Tibial nerve (tissue), 4 donors: Measurements from ENCODE around the gene BCAS3. TPM values are rescaled to one million over a fixed set of nuclear protein-coding genes. Genes with fewer than 3 reads are reported as not detected.

ENCODE experiments used
- DNase-seq, 2 donors: peaks; one replicate each; pipeline ENCODE4 v3.0.0-alpha.2; 2019; ENCODE audit warnings: low spot score in 2 of 2
- H3K27ac ChIP-seq, 4 donors: fragments of 200-600 bp; sonication (generic) in 3 of 4; one replicate each; pipeline ENCODE4 v1.5.1; 2017 to 2019; ENCODE audit warnings: mild to moderate bottlenecking in 1 of 4
- H3K27me3 ChIP-seq, 2 donors: fragments of 200-600 bp; sonication (generic) in 1 of 2; one replicate each; pipeline versions ENCODE4 v1.5.1 to v1.6.0; 2017 to 2019
- H3K36me3 ChIP-seq, 3 donors: fragments of 200-600 bp; sonication (generic); one replicate each; pipeline ENCODE4 v1.5.1; 2018 to 2019
- H3K4me1 ChIP-seq, 4 donors: fragments of 200-600 bp; sonication (generic) in 3 of 4; one replicate each; pipeline ENCODE4 v1.5.1; 2017 to 2019
- H3K4me3 ChIP-seq, 4 donors: fragments of 200-600 bp; sonication (generic) in 3 of 4; one replicate each; pipeline ENCODE4 v1.5.1; 2017 to 2019; ENCODE audit warnings: mild to moderate bottlenecking in 1 of 4, moderate library complexity in 1 of 4
- H3K9me3 ChIP-seq, 4 donors: fragments of 200-600 bp; sonication (generic) in 3 of 4; one replicate each; pipeline ENCODE4 v1.5.1; 2017 to 2019
- CTCF ChIP-seq, 5 experiments: fragments of 200-600 bp in 3 of 5; fragments of 450-650 bp in 2 of 5; sonication (generic) in 3 of 5; IDR thresholded peaks; one replicate each; pipeline ENCODE4 v1.5.1; 2016 to 2019; ENCODE audit warnings: antibody characterized with exemption in 5 of 5, mild to moderate bottlenecking in 3 of 5, moderate library complexity in 2 of 5
- EP300 ChIP-seq, 2 donors: sonication (generic); formaldehyde crosslinking; IDR thresholded peaks; one replicate each; pipeline ENCODE4 v1.6.1; 2017; ENCODE audit warnings: antibody characterized with exemption in 2 of 2, mild to moderate bottlenecking in 1 of 2
- POLR2A ChIP-seq, 2 donors: fragments of 450-650 bp; IDR thresholded peaks; one replicate each; pipeline ENCODE4 v1.6.1; 2017; ENCODE audit warnings: antibody characterized with exemption in 2 of 2, mild to moderate bottlenecking in 2 of 2, moderate library complexity in 2 of 2
- WGBS, 2 donors: methylation state at CpG; one replicate each; pipeline ENCODE4 v1.1.5; 2018; 5-methylcytosine and 5-hydroxymethylcytosine counted together
- total RNA-seq, 4 donors: library from RNA; depleted of rRNA; stranded (reverse); fragments of >200 nt; gene quantifications; one replicate each; pipeline ENCODE4 v1.1.0, GENCODE V29; 2016

The BCAS3 gene
- total RNA-seq, 4 donors from 2014 or later, result 26.4 to 48.1 (median 44.8) TPM

GRCh38 chr17:61324950-61325349, 647.3 kb downstream of the BCAS3 start:
- Histone ChIP-seq H3K36me3 (no peaks in the 10 kb centered on the region), H3K9me3 (no peaks in the 10 kb centered on the region), H3K27ac (peak overlapping the region in 2 of 4 donors; percentile 73 to 89), H3K27me3 (no peaks in the 10 kb centered on the region), H3K4me1 (peaks cover 0 to 47% (median 13%) of the 10 kb centered on the region in 4 donors), H3K4me3 (no peak overlapping the region)
- WGBS, 2 donors, result 65 to 75% methylated on average over 5 of the region's 5 CpGs
- DNase-seq, result no peak
- no peak for TF ChIP-seq CTCF (IDR thresholded peaks at IDR 0.05)
- no peak for TF ChIP-seq POLR2A (IDR thresholded peaks at IDR 0.05)
- TF ChIP-seq EP300 (IDR thresholded peaks at IDR 0.05), result no peak

- Histone ChIP-seq H3K9me3 (no peaks in the 10 kb centered on the region), H3K27me3 (no peaks in the 10 kb centered on the region), H3K4me3 (no peak overlapping the region), H3K27ac (peak overlapping the region in 2 of 4 donors; percentile 73 to 89), H3K36me3 (no peaks in the 10 kb centered on the region), H3K4me1 (peaks cover 0 to 47% (median 13%) of the 10 kb centered on the region in 4 donors)
- no peak for TF ChIP-seq EP300 (IDR thresholded peaks at IDR 0.05)
- TF ChIP-seq POLR2A (IDR thresholded peaks at IDR 0.05), result no peak
- TF ChIP-seq CTCF (IDR thresholded peaks at IDR 0.05), result no peak
- 48 to 54% methylated on average over 6 of the region's 6 CpGs for WGBS, 2 donors
- no peak for DNase-seq
These were observed 647.9 kb downstream of the BCAS3 start for GRCh38 chr17:61325382-61326073.

GRCh38 chr17:61326330-61326729, 648.7 kb downstream of the BCAS3 start:
- peak overlapping the region in 2 of 4 donors; percentile 29 to 89 for H3K27ac ChIP-seq

GRCh38 chr17:61328351-61328750, 650.7 kb downstream of the BCAS3 start:
- Histone ChIP-seq H3K4me3 (no peak overlapping the region), H3K9me3 (no peaks in the 10 kb centered on the region), H3K27ac (no peak overlapping the region), H3K27me3 (no peaks in the 10 kb centered on the region), H3K4me1 (peaks cover 0 to 45% (median 12%) of the 10 kb centered on the region in 4 donors), H3K36me3 (no peaks in the 10 kb centered on the region)
- TF ChIP-seq POLR2A (IDR thresholded peaks at IDR 0.05) (no peak), CTCF (IDR thresholded peaks at IDR 0.05) (no peak), EP300 (IDR thresholded peaks at IDR 0.05) (no peak)
- no peak for DNase-seq
- WGBS, 2 donors, result 98 to 99% methylated on average over 6 of the region's 6 CpGs

More at GRCh38 chr17:61326330-61326729, 648.7 kb downstream of the BCAS3 start:
- no peaks in the 10 kb centered on the region for H3K36me3 ChIP-seq
- TF ChIP-seq POLR2A (IDR thresholded peaks at IDR 0.05) (no peak), CTCF (IDR thresholded peaks at IDR 0.05) (no peak), EP300 (IDR thresholded peaks at IDR 0.05) (no peak)
- no peaks in the 10 kb centered on the region for H3K27me3 ChIP-seq
- no peak overlapping the region for H3K4me3 ChIP-seq
- DNase-seq, result no peak
- no peaks in the 10 kb centered on the region for H3K9me3 ChIP-seq
- H3K4me1 ChIP-seq, result peaks cover 0 to 51% (median 12%) of the 10 kb centered on the region in 4 donors
- WGBS, 2 donors, result 80 to 88% methylated on average over 3 of the region's 3 CpGs
